H9 (cell line): ENCODE results near the gene EHBP1L1. TPM values are rescaled to one million over a fixed set of nuclear protein-coding genes. Genes with fewer than 3 reads are reported as not detected.
A peak's percentile ranks its signal among the peaks of the same experiment; 100 is the strongest.

Source experiments
- DNase-seq: peaks from one replicate; pipeline ENCODE4 v3.0.0-alpha.2; 2017
- H2AFZ ChIP-seq: one replicate; pipeline ENCODE4 v1.6.1; 2013; ENCODE audit warnings: mild to moderate bottlenecking, low read length, control low read depth, moderate library complexity
- H2AK5ac ChIP-seq: 2 replicates; pipeline ENCODE4 v1.6.1; 2013; ENCODE audit warnings: low read length, control low read depth, mixed read lengths; ENCODE audit not compliant: insufficient read length
- H2BK120ac ChIP-seq: one replicate; pipeline ENCODE4 v1.6.1; 2013; ENCODE audit warnings: low read depth, mild to moderate bottlenecking, low read length, control low read depth, inconsistent platforms; ENCODE audit not compliant: poor library complexity, severe bottlenecking
- H2BK12ac ChIP-seq: 2 replicates; pipeline ENCODE4 v1.6.1; 2013; ENCODE audit warnings: low read length, control low read depth, mixed read lengths, low read depth; ENCODE audit not compliant: insufficient read length
- H2BK15ac ChIP-seq: 2 replicates; pipeline ENCODE4 v1.6.1; 2013; ENCODE audit warnings: low read depth, low read length, control low read depth
- H2BK20ac ChIP-seq: one replicate; pipeline ENCODE4 v1.6.1; 2013; ENCODE audit warnings: low read depth, mild to moderate bottlenecking, low read length, control low read depth, inconsistent platforms; ENCODE audit not compliant: poor library complexity, severe bottlenecking
- H2BK5ac ChIP-seq: 2 replicates; pipeline ENCODE4 v1.6.1; 2013; ENCODE audit warnings: low read length, control low read depth, mixed read lengths; ENCODE audit not compliant: insufficient read length
- H3K14ac ChIP-seq: 2 replicates; pipeline ENCODE4 v1.6.1; 2013; ENCODE audit warnings: low read length, control low read depth; ENCODE audit not compliant: insufficient read depth
- H3K18ac ChIP-seq: 2 replicates; pipeline ENCODE4 v1.6.1; 2013; ENCODE audit warnings: low read depth, mild to moderate bottlenecking, mixed read lengths, low read length, control low read depth; ENCODE audit not compliant: insufficient read length
- H3K23ac ChIP-seq: 2 replicates; pipeline ENCODE4 v1.6.1; 2013; ENCODE audit warnings: low read length, control low read depth, mixed read lengths, low read depth; ENCODE audit not compliant: insufficient read length
- H3K23me2 ChIP-seq: 2 replicates; pipeline ENCODE4 v1.6.1; 2013; ENCODE audit warnings: low read depth, mild to moderate bottlenecking, mixed read lengths, low read length, control low read depth; ENCODE audit not compliant: insufficient read length, poor library complexity, severe bottlenecking
- H3K27ac ChIP-seq: 2 replicates; pipeline ENCODE4 v1.5.1; 2013; ENCODE audit warnings: low read length, control low read depth, mixed read lengths, low read depth; ENCODE audit not compliant: insufficient read length
- H3K27me3 ChIP-seq: 2 replicates; pipeline ENCODE4 v1.6.1; 2013; ENCODE audit warnings: low read length, control low read depth, inconsistent platforms; ENCODE audit not compliant: insufficient read depth
- H3K4ac ChIP-seq: 2 replicates; pipeline ENCODE4 v1.6.1; 2013; ENCODE audit warnings: low read depth, mild to moderate bottlenecking, control low read depth, inconsistent platforms, low read length, moderate library complexity
- H3K4me1 ChIP-seq: 2 replicates; pipeline ENCODE4 v1.6.1; 2013; ENCODE audit warnings: low read length, control low read depth, inconsistent platforms; ENCODE audit not compliant: insufficient read depth
- H3K4me2 ChIP-seq: 2 replicates; pipeline ENCODE4 v1.6.1; 2013; ENCODE audit warnings: low read length, control low read depth, mixed read lengths; ENCODE audit not compliant: insufficient read length, insufficient read depth
- H3K56ac ChIP-seq: 2 replicates; pipeline ENCODE4 v1.6.1; 2013; ENCODE audit warnings: low read depth, mild to moderate bottlenecking, mixed read lengths, low read length, control low read depth; ENCODE audit not compliant: insufficient read length
- H3K79me1 ChIP-seq: 2 replicates; pipeline ENCODE4 v1.6.1; 2013; ENCODE audit warnings: low read depth, mild to moderate bottlenecking, moderate library complexity, low read length, control low read depth, inconsistent platforms; ENCODE audit not compliant: insufficient read depth, poor library complexity, severe bottlenecking
- H3K79me2 ChIP-seq: 2 replicates; pipeline ENCODE4 v1.6.1; 2013; ENCODE audit warnings: low read length, control low read depth, inconsistent platforms; ENCODE audit not compliant: insufficient read depth
- H3K9ac ChIP-seq: 2 replicates; pipeline ENCODE4 v1.6.1; 2013; ENCODE audit warnings: low read length, control low read depth, mixed read lengths; ENCODE audit not compliant: insufficient read length; ENCODE audit errors: extremely low read depth
- H3K9me3 ChIP-seq: one replicate; pipeline ENCODE4 v1.6.1; 2013; ENCODE audit warnings: low read depth, low read length, inconsistent platforms; ENCODE audit not compliant: control insufficient read depth
- H3T11ph ChIP-seq: one replicate; pipeline ENCODE4 v1.6.1; 2013; ENCODE audit warnings: mild to moderate bottlenecking, low read length, control low read depth, inconsistent platforms
- H4K20me1 ChIP-seq: one replicate; pipeline ENCODE4 v1.6.1; 2013; ENCODE audit not compliant: control insufficient read depth, insufficient read length, insufficient read depth
- H4K5ac ChIP-seq: 2 replicates; pipeline ENCODE4 v1.6.1; 2013; ENCODE audit warnings: low read depth, mild to moderate bottlenecking, mixed read lengths, low read length, control low read depth; ENCODE audit not compliant: insufficient read length
- H4K8ac ChIP-seq: replicated peaks from 2 replicates; pipeline ENCODE4 v1.6.1; 2013; ENCODE audit warnings: low read length, control low read depth, mixed read lengths, low read depth; ENCODE audit not compliant: insufficient read length
- H4K91ac ChIP-seq: 2 replicates; pipeline ENCODE4 v1.6.1; 2013; ENCODE audit warnings: low read depth, mild to moderate bottlenecking, moderate library complexity, mixed read lengths, low read length, control low read depth; ENCODE audit not compliant: insufficient read length
- H3K27ac Mint-ChIP-seq, 3 experiments: 2 replicates in 2 of 3; 3 replicates in 1 of 3; pipeline ENCODE4 v1.8.0; 2020 to 2021; ENCODE audit warnings: mixed read lengths in 3 of 3, mild to moderate bottlenecking in 1 of 3, moderate library complexity in 1 of 3
- H3K27me3 Mint-ChIP-seq: 2 replicates; pipeline ENCODE4 v1.8.0; 2021; ENCODE audit warnings: low read depth, mild to moderate bottlenecking, moderate library complexity, mixed read lengths
- H3K36me3 Mint-ChIP-seq, 3 experiments: 2 replicates in 2 of 3; 3 replicates in 1 of 3; pipeline ENCODE4 v1.8.0; 2020 to 2021; ENCODE audit warnings: low read depth in 3 of 3, mixed read lengths in 3 of 3; ENCODE audit not compliant: insufficient read depth in 1 of 3
- H3K4me1 Mint-ChIP-seq, 2 experiments: 2 replicates each; pipeline ENCODE4 v1.8.0; 2020; ENCODE audit warnings: mixed read lengths in 2 of 2
- H3K4me3 Mint-ChIP-seq, 2 experiments: 2 replicates in 1 of 2; 3 replicates in 1 of 2; pipeline ENCODE4 v1.8.0; 2020 to 2021; ENCODE audit warnings: mild to moderate bottlenecking in 2 of 2, mixed read lengths in 2 of 2, moderate library complexity in 1 of 2
- H3K9me3 Mint-ChIP-seq, 2 experiments: 2 replicates in 1 of 2; 3 replicates in 1 of 2; pipeline ENCODE4 v1.8.0; 2020; ENCODE audit warnings: mild to moderate bottlenecking in 2 of 2, mixed read lengths in 2 of 2, moderate library complexity in 1 of 2
- WGBS: extraction: QIAGEN DNeasy Blood & Tissue Kit; methylation state at CpG from one replicate; pipeline ENCODE4 v1.1.7; 2013; ENCODE audit warnings: missing lambda C conversion rate, low lambda C conversion rate, mixed read lengths; ENCODE audit not compliant: insufficient read length; ENCODE audit errors: extremely low coverage; 5-methylcytosine and 5-hydroxymethylcytosine counted together
- total RNA-seq: library from RNA; stranded (reverse); gene quantifications from 2 replicates; pipeline ENCODE4 v1.2.1, GENCODE V29; 2021
- TF ChIP-seq, protein P1 (sequence below): fragments of 200-600 bp; sonication (generic); conservative IDR thresholded peaks from 3 replicates; pipeline ENCODE4 v1.8.0; 2021; ENCODE audit warnings: antibody characterized with exemption, mild to moderate bottlenecking

EHBP1L1 gene
- total RNA-seq, 1 experiment from 2014 or later, result 13.8 TPM

DNA sequence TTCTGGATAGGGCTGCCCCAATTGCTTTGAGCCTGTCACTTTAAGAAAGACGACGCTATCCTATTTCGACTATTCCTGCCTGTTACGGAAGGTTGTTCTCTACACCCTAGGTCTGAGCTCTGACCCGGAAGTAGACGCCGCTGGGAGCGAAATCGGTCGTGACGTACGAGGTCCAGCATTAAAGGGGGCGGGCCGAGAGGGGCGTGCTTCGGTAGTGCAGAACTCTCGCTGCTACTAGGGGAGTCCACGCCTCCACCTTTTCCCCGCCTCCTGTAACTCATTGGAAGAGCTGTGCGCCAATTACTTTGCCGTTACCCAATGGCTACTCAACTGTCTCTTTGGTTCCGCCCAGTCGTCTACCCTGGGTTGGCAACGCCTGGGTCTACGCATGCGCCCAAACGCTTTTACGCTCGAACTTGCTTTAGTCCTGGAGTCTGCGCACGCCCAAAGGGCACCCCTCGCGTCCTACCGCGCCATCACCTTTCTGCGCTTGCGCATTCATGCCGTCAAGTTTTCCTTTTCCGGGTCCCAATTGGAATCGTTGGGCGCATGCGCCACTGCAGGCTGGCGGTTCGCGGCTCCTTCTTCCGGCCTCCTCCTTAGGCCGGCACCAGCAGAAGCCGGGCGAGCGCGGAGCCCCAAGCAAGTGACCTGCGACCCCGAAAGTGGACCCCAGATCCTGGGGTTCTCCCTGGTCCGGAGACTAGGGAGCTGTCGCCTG lies 39.5 kb downstream of the EHBP1L1 start, which contains the start of gene PCNX3:
PCNX3 (plus strand) TSS at position 548 of the 721 bp plus-strand sequence. CDS start 536 bp downstream, outside the sequence.
- Histone ChIP-seq H4K91ac (no peak within 1 kb of the TSS), H2AFZ (no peak within 1 kb of the TSS), H3K23ac (no peak within 1 kb of the TSS), H3K18ac (peak within 1 kb of the TSS; percentile 51), H2AK5ac (no peak within 1 kb of the TSS), H3K4me2 (peak within 1 kb of the TSS; percentile 82), H3K4ac (no peak within 1 kb of the TSS), H3T11ph (no peak within 1 kb of the TSS), H3K79me2 (peaks cover 7% of the 10 kb centered on the region; the same call in 1 of the 2 replicates), H3K4me1 (no peaks in the 10 kb centered on the region; the same call in none of the 2 replicates), H2BK120ac (no peak within 1 kb of the TSS), H3K9ac (peak within 1 kb of the TSS; percentile 67), H2BK12ac (no peak within 1 kb of the TSS), H3K79me1 (peaks cover 3% of the 10 kb centered on the region), H3K23me2 (peaks cover 18% of the 10 kb centered on the region), H2BK5ac (no peak within 1 kb of the TSS), H4K20me1 (no peaks in the 10 kb centered on the region), H3K56ac (no peak within 1 kb of the TSS), H3K9me3 (no peaks in the 10 kb centered on the region), H3K27ac (peak within 1 kb of the TSS; percentile 41), H3K27me3 (no peaks in the 10 kb centered on the region), H3K14ac (peak within 1 kb of the TSS; percentile 44), H4K5ac (no peak within 1 kb of the TSS), H2BK15ac (no peak within 1 kb of the TSS), H2BK20ac (no peak within 1 kb of the TSS), H4K8ac (no peak within 1 kb of the TSS)
- Mint-ChIP-seq H3K27ac (peak within 1 kb of the TSS; percentile 95 to 97 (median 96)), H3K27me3 (peaks cover 3% of the 10 kb centered on the region), H3K4me1 (peaks cover 17 to 24% of the 10 kb centered on the region in 2 experiments), H3K4me3 (peak within 1 kb of the TSS; percentile 94 to 97), H3K9me3 (no peaks in the 10 kb centered on the region), H3K36me3 (peaks cover 16 to 46% (median 39%) of the 10 kb centered on the region in 3 experiments; a peak in 6 of 7 replicates)
- DNase-seq, result peak; percentile 100
- no CpG with 5 or more reads among the region's 55 CpGs for WGBS
- TF ChIP-seq, protein P1, sequence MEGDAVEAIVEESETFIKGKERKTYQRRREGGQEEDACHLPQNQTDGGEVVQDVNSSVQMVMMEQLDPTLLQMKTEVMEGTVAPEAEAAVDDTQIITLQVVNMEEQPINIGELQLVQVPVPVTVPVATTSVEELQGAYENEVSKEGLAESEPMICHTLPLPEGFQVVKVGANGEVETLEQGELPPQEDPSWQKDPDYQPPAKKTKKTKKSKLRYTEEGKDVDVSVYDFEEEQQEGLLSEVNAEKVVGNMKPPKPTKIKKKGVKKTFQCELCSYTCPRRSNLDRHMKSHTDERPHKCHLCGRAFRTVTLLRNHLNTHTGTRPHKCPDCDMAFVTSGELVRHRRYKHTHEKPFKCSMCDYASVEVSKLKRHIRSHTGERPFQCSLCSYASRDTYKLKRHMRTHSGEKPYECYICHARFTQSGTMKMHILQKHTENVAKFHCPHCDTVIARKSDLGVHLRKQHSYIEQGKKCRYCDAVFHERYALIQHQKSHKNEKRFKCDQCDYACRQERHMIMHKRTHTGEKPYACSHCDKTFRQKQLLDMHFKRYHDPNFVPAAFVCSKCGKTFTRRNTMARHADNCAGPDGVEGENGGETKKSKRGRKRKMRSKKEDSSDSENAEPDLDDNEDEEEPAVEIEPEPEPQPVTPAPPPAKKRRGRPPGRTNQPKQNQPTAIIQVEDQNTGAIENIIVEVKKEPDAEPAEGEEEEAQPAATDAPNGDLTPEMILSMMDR, result no peak
